ENCODE data around the gene SLC36A2.
A peak's percentile ranks its signal among the peaks of the same experiment; 100 is the strongest.
"Not testable (repeated sequence)": the region's sequence is repeated elsewhere in the genome, so short reads cannot be mapped to it uniquely, and the experiment has no call there.

The SLC36A2 gene

DNA sequence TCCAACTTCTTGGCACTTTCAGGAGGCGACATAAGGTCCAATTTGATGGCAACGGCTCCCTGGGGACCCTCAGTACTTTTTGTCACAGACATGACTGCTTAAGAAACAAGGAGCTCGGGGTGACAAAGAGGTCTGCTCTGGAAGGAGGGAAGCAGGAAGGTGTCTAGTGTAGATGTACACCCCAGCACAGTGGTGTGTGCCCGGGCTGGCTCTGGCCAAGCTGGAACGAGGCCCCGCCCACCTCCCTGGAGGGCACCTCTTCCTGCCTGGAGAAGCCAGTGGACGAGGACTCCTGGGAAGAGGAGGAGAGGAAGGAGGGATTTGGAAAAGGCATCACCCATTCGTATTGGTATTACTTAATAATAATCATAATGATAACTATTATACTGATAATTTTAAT lies at the start of gene SLC36A2:
SLC36A2 (minus strand) TSS at position 191 of the 400 bp plus-strand sequence; CDS start at position 92, 99 bp downstream.
- no peak for DNase-seq

DNA sequence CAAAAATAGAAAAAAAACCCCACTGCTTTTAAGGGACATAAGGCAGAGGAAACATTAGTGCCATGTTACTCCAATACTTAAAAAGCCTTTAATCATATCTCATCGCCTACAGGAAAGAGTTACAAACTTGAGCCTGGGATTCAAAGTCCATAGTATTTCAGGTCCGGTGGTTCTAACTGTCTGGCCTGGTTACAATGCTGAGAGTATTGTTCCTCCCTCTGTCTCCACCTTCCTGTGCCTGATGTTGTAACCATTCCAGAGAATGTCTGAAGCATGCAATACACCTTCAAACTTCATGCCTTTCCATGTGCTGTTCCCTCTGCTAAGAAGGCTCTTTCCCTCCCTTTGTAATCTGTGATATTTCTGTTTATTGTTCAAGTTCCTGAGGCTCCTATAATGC lies 41.6 kb upstream of the SLC36A2 start:
- no peak for DNase-seq

DNA sequence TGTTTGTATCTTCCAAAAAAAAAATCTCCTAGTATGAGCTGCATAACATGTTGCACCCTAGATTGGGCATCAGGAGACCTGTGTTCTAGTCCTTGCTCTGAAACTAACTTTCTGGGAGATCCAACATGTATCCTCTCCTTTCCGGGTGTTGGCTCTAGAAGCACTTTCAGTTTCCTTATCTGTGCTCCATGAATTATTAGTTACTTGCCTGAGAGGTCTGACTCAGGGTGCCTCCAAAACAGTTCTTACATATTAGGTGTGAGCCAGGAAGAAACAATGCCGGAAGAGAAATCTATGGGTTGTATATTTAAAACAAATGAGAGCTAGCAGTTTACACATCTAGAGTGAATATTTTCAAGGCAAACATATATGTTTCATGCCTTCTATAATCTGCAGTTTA lies 36.7 kb upstream of the SLC36A2 start:
- DNase-seq, result no peak

DNA sequence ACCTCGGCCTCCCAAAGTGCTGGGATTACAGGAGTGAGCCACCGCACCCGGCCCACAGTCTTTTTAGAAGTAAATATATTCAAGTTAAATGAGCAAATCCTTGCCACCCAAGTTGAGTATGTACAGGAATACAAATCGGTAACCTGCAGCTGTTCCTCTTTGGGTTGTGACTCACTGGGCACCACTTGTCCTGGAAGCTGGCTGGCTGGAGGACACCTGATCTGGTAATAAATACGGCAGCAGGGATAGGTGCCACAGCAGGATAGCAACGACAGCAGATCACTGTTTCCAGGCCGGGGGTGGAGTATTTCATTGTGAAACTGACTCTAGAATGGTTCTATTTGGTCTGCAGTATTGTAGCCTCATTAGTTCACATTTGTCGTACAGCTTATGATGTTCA lies 35.7 kb upstream of the SLC36A2 start:
- DNase-seq, result no peak

DNA sequence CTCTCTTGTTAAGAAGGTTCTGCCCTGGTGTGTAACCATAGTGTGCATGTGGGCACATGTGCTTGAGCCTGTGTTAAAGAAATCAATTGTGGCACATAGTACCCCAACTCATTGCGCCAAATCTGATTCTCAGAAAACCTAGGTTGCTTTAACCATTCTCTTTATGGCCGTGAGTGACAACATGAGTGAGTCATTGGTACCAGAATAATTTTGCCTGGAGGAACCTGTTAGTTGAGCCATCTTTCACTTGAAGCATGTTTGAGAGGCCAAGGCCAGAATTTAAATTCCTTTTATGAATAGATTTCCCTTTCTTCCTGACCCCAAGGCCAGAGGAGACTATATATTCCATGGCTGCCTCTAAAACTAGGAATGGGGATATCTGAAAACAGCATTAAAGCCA lies 35.2 kb upstream of the SLC36A2 start:
- DNase-seq, result no peak

DNA sequence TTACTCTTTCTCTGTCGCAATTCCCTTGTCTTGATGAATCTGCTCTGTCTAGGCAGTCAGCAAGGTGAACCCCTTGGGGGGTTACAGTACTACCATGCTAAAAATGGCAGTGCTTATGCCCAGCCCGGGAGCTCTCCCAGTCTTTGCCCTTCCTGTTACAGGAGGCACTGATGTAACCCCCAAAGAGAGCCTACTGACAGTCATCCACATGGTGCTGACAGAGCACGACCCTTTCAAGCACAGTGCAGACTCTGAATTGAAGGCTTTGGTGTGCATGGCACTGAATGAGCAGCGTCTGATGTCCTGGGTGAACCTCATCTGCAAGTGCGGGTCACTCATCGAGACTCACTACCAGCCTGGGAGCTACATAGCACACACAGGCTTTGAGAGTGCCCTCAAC lies 34.5 kb upstream of the SLC36A2 start:
- no peak for DNase-seq

DNA sequence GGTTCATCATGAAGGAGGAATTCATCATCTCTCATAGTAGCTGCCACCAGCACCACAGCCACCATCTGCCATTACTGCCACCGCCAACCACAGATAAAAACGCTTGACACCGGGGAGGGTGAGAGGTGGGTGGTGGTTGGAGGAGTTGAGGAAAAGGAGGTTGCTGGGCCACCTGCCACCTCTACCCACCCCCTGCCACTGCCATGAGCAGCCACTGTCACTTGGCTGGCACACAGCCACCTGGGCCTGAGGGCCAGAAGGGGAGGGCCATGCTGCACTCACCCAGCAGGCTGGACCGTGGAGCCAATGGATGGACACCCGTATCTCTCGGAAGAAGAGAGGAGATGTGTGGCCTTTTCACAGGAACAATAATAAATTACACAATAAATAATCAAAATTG lies 31.3 kb upstream of the SLC36A2 start:
- DNase-seq, result no peak

DNA sequence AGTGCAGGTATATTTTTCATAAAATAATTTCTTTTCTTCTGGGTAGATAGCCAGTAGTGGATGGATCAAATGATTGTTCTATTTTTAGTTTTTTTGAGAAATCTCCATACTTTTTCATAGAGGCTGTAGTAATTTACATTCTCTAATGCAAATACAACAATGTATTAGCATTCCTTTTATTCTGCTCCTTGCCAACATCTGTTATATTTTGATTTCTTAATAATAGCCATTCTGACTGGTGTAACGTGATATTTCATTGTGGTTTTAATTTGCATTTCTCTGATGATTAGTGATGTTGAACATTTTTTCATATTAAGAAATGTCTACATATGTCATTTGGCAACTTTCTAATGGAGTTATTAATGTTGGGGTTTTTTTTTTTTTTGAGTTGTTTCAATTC lies 27.2 kb upstream of the SLC36A2 start:
- no peak for DNase-seq

DNA sequence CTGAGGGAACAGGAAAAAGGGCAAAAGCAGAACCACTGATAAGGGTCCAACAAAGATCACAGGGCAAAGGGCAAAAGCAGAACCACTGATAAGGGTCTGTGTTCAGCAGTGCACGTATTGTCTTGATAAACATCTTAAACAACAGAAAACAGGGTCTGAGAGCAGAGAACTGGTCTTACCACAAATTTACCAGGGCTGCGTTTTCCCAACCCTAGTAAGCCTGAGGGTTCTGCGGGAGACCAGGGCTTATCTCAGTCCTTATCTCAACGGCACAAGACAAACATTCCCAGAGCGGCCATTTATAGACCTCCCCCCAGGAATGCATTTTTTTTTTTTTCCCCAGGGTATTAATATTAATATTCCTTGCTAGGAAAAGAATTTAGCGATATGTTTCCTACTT lies 19.7 kb upstream of the SLC36A2 start:
- not testable (repeated sequence) for DNase-seq

DNA sequence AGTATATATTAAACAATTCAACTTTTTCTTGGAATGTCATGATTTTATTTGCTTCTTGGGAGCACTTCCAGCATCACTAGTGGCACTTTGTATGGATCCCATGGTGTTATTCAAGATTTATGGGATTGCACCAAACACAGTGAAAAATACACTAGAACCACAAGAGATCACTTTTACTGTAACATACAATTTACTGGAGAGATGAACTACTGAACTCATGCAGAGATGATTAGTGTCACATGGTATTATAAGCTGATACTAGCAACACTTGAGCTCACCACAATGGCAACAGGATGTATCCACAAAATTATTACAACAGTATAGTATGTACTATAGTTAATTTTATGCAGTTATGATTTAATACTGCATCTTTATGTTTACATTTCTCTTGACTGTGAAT lies 16.3 kb upstream of the SLC36A2 start:
- DNase-seq, result no peak

DNA sequence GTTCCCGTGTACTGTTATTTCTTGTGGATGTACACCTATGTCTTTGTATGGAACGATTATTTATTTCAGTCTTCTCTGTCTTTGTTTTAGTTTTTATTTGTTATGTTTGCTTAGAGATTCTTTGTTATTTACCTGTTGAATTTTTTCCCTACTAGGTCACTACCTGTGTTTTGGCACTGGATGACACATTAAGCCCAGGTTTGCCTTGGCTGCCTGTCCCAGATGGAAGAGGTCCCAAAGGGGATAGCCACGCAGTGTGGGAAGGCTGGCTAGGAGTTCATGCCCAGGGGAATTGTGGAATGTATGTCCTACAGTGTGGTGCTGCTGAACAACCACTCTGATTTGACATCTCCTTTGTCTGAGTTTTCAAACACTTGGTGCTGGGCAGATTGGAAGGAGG lies 15.6 kb upstream of the SLC36A2 start:
- DNase-seq, result no peak

DNA sequence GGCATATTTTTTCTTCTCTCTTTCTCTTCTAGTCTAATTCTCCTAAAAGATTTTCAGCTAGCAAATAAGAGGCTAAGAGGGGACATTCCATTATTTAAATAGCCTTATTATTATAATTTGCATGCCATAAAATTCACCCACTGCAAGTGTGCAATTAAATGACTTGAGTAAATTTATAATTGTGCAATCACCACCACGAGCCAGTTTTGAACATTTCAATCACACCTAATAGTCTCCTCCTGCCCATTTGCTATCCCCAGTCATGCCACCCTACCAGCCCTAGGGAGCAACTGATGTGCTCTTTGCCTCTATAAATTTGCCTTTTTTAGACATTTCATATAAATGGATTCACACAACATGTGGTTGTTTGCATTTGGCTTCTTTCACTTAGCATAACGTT lies 12.0 kb upstream of the SLC36A2 start:
- no peak for DNase-seq

DNA sequence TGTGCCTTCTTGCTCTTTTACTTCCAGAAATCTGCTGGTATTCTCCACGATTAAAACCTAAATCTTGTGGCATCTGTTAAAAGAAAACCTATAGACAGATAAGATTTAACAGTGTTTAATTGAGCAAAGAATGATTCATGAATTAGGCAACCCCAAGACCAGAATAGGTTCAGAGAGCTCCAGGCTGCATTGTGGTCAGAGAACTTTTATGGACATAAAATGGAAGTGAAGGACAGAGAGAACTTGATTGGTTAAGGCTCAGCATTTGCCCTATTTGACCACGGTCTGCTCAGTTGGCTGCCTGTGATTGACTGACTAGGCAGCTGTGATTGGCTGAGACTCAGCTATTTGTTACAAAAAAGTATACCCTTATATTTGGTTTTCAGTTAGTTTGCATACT lies 10.4 kb upstream of the SLC36A2 start:
- DNase-seq, result no peak

DNA sequence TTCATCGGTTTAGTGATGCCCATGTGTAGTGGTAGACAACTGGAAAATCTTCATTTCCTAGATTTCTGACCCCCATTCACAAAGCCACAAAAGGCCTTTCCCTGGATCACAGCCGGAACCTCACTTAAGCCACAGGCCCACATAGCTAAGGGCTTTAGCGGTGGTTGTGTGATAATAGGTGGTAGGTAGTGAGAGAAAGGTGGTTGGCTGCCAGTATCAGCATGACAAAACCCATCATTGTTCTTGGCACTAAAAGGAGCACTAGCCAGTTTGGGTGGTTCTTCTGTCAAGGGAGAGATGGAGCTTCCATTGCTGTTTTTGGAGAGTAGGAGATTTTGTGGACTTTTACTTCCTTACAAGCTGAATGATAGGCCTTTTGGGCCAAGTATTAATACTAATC lies 9.7 kb upstream of the SLC36A2 start:
- DNase-seq, result no peak

DNA sequence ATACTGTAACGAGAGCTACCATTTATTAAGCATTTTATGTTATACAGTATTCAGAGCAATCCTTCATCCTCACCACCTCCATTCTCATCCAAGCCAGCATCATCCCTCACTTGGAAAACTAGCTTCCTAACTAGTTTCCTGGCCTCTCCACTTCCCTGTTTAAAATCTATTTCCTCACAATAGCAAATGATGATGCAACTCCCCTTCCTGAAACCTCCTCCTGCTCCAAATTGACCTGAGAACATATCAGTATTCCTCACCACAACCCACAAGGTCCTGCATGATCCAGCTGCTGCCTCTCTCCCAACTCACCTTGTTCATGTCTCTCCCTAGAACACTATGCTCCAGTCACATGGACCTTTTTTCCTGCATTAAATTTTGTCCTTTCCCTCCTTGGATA lies 4.3 kb upstream of the SLC36A2 start:
- no peak for DNase-seq

DNA sequence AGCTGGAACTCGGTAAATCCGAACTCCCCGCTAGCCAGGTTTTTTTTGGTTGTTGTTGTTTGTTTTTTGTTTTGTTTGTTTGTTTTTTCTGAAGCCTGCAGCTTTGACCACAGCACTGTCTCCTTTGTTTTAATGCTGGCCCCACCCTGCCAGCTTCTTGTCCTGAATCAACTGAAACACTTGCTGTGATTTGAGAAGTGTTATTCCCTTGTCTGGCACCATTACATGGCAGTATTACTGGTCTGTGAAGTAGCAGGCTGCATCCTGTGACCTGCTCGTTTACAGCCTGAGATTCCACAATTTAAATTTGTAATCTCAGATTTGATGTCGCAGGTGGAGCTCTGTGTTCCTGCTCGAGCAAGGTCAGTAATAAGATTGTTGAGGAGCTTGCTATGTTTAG lies 1.4 kb upstream of the SLC36A2 start:
- no peak for DNase-seq

DNA sequence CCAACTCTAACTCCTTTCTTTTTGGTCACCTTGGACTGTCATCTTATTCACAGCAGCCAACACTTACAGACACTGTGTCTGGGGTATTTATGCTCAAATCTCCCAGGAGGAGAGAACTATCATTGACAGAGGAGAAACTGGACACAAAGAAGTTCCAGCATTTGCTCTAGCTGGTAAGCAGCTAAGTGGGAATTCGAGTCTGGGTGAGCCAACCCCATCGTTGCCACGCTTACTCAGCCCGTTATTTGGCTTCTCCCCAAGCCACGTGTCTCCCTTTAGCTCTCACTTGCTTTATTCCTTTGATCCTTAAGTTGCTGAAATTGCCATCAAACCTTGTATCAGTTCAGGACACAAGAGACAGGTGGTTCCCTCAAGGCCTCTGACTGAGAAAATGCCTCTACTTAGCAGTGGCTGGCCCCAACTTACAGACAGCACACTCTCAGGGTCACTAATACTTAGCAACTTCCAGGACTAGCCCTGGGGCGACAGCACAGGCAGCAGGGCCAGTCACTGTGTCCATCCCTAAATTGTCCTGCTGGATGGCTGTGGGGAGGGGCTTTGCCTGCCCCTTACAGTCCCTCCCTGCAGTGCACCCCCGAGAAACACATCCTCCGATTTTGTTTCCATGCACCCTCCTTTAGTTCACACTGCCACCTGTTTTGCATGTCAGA lies 1.4 kb downstream of the SLC36A2 start:
- DNase-seq, result no peak

DNA sequence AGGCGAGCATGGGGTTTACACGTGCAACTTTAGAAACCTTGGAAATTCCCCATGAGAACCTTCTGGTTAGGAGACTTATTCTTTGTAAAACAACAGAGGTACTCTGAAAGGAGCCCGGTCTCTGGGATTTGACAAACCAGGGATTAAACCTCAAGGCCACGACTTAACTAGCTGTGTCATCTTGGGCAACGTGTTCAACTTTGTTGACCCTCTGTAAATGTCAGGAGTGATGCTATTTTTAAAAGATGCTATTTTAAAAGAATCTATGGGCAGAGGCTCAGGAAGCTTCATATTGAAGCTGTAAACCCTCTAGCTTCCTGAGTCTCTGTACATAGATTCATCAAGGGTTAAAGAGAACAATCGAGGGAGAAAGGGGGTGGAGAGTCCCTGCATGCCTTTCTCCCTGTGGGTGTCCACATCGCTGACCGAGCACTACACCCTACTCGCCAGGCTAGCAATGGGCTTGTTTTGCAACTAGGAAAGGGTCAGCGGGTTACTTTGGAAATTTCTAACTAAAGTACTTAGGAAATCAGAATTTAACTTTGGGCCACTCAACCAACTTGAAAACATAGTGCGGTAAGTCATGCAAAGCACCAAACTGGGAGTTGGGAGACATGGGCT lies 2.1 kb downstream of the SLC36A2 start:
- no peak for DNase-seq

DNA sequence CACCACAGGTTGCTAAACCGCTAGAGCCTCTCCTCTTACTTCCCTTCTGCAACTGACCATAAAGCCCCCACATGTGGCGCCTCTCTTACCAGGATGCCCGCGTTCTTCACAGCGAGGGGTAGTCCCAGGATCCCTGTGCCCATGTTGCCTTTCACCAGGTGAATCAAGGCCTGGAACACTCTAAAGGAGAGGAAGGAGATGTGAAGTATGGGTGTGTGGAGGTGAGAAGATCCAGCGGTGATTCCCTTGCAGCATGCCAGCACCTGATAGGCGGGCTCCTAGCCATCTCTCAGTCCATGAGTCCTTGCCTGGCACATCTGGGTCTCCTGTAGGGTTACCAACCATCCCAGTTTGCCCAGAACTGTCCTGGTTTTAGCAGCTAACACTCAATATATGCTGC lies 3.3 kb downstream of the SLC36A2 start:
- DNase-seq, result no peak

DNA sequence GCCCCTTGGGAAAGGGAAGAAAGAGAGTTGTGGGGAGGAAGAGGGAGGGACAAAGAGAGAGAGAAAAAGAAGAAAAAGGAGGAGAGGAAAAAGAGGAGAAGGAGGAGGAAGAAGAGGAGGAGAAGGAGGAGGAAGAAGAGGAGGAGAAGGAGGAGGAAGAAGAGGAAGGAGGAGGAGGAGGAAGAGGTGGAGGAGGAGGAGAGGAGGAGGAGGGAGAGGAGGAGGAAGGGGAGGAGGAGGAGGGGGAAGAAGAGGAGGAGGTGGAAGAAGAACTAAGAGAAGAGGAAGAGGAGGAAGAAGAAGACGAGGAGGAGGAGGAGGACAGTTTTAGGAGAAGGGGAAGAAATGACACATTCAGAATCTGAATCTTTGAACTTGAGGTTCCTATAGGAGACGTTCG lies 7.4 kb downstream of the SLC36A2 start:
- DNase-seq, result no peak

DNA sequence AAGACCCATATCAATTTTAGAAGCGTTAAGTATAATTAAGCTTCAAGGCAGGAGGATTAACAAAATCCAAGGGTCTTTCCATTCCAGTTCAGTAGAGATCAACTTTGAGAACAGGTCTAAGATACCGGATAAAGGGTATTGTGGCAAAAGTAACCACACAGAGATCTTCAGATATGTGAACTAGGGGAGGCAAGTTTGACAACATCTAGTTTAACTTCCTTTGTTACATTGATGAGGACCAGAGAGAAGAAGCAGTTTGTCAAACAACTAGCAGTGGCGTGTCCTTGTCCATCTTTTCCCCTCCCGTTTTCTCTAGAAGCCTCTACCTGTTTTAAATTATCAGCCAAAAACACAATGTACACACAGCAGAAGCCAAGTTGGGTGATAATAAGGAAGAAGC lies 8.6 kb downstream of the SLC36A2 start:
- peak; percentile 3 for DNase-seq

DNA sequence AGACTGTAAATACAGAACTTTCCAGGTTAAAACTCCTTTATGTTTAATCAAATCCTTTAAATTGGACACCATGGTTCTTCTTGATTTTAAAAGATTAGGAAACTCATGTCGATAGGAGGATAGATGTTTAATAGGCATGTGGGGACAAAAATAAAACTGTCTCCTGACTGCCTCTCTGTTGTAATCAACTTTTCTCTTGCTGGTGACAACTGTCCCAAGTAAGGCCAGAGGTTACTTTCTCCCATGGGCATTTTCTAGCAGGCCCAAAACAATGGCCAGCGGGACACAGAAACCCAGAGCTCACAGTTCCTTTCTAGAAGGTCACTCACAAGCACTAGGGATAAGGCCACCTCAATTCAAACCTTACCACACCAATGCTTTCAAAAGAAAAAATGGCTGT lies 14.5 kb downstream of the SLC36A2 start:
- no peak for DNase-seq

DNA sequence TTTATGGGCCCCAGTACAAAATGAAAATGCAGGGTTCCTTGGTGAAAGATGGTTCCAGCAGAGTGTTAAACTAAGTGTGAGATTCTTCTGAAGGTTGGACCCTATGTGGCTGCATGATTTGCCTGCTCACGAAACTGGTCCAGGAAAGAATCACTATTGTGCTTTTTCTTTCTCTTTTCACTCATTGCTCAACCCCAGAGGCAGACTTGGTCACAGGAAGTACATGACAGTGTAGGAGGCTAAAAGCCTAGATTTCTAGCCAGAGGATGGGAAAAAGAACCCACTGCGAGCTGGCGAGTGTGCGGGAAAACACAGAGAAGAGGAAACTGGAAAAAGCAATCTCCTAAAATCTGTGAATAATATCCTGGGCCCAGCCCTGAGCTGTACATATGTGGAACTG lies 18.6 kb downstream of the SLC36A2 start:
- DNase-seq, result no peak

DNA sequence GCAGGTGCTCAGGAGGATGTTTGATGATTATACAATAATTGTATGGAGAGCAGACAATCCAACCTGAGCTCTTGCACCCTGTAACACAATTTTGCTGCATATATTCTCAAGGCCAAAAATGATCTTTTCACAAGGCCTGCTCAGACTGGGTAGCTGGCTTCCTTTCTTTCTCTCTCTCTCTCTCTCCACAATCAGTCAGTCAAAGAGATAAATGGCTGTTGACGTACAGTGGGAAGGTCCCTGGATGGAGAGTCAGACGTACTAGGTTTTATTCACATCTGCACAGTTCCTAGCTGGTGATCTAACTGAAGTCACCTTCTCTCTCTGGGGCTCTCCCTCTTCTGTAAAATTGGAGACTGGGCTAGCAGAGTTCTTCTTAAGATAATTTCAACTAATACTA lies 19.8 kb downstream of the SLC36A2 start:
- no peak for DNase-seq

DNA sequence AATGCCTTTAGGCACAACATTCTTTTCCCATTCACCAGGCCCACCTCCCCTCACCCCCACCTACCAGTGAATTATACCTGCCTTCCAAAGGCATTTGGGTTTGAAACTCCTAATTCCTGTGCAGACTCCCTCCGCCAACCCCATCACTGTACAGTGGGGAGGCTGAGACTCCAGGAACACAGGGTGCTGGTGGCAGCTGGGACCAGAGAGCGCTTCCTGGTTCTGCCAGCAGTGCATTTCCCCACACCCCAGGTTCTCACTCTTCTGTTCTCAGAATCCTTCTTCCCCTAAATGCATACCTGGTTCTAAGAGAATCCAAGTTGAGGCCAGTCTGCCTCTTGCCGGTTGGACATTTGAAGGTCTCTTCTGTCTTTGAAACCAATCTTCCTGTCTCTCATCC lies 21.1 kb downstream of the SLC36A2 start:
- DNase-seq, result no peak

Data from CD4-positive, alpha-beta T cell treated with Interleukin-17A for 1 hour (primary cell).